Embryonic facial prominence (tissue), 1 donor: ENCODE measurements around the gene SLC10A1.
A peak's percentile ranks its signal among the peaks of the same experiment; 100 is the strongest.
"Not testable (repeated sequence)": the region's sequence is repeated elsewhere in the genome, so short reads cannot be mapped to it uniquely, and the experiment has no call there.

ENCODE experiments used
- DNase-seq: peaks from one replicate; pipeline ENCODE4 v3.0.0-alpha.2; 2016; ENCODE audit errors: extremely low spot score

Gene SLC10A1

GRCh38 chr14:69769623-69770022 lies 27.4 kb downstream of the SLC10A1 start:
- no peak for DNase-seq

- DNase-seq: no peak
These were observed 28.2 kb downstream of the SLC10A1 start for GRCh38 chr14:69768873-69769272.

- peak; percentile 89 for DNase-seq
These were observed 29.6 kb downstream of the SLC10A1 start for GRCh38 chr14:69767369-69767999.

GRCh38 chr14:69766984-69767368 lies 30.1 kb downstream of the SLC10A1 start, which contains the start of gene SRSF5:
SRSF5 (plus strand) TSS chr14:69767142; CDS start chr14:69768157, 1,015 bp downstream.
- DNase-seq: peak; percentile 94

- no peak for DNase-seq
These were observed 33.1 kb downstream of the SLC10A1 start for GRCh38 chr14:69763761-69764510.

- no peak for DNase-seq
These were observed 36.2 kb downstream of the SLC10A1 start for GRCh38 chr14:69760810-69761209.

GRCh38 chr14:69756298-69756697 lies 40.7 kb downstream of the SLC10A1 start:
- DNase-seq: no peak

- DNase-seq: no peak
These were observed 41.3 kb downstream of the SLC10A1 start for GRCh38 chr14:69755784-69756183.

GRCh38 chr14:69755296-69755695 lies 41.7 kb downstream of the SLC10A1 start:
- DNase-seq: no peak

GRCh38 chr14:69754487-69754886 lies 42.6 kb downstream of the SLC10A1 start:
- DNase-seq: no peak

GRCh38 chr14:69753860-69754259 lies 43.2 kb downstream of the SLC10A1 start:
- DNase-seq: no peak

GRCh38 chr14:69752773-69753172 lies 44.3 kb downstream of the SLC10A1 start:
- no peak for DNase-seq

- no peak for DNase-seq
These were observed 46.5 kb downstream of the SLC10A1 start for GRCh38 chr14:69750495-69750894.

GRCh38 chr14:69749956-69750355 lies 47.1 kb downstream of the SLC10A1 start:
- no peak for DNase-seq

- no peak for DNase-seq
These were observed 56.0 kb downstream of the SLC10A1 start for GRCh38 chr14:69741055-69741454.

- DNase-seq: not testable (repeated sequence)
These were observed 60.6 kb downstream of the SLC10A1 start for GRCh38 chr14:69736405-69736804.

- not testable (repeated sequence) for DNase-seq
These were observed 65.0 kb downstream of the SLC10A1 start for GRCh38 chr14:69731919-69732598.

GRCh38 chr14:69727860-69728259 lies 69.2 kb downstream of the SLC10A1 start:
- no peak for DNase-seq

- no peak for DNase-seq
These were observed 70.1 kb downstream of the SLC10A1 start for GRCh38 chr14:69726761-69727511.
